SK-N-SH (cell line): ENCODE results near the gene FAM20A. TPM values are rescaled to one million over a fixed set of nuclear protein-coding genes. Genes with fewer than 3 reads are reported as not detected.

Source experiments
- CTCF ChIA-PET: fragments of 300-600, 350-600 bp; formaldehyde crosslinking; extraction: SDS; loops from one replicate; lab custom pipeline; 2021; lab: Yijun Ruan, JAX
- POLR2A ChIA-PET: fragments of 350-600 bp; sonication (Branson Sonifier 250); formaldehyde crosslinking; extraction: SDS; loops from one replicate; lab custom pipeline; 2020; ENCODE audit warnings: antibody characterized with exemption, inconsistent platforms; lab: Yijun Ruan, JAX
- DNase-seq: peaks from one replicate; pipeline ENCODE4 v3.0.0; 2012
- H2AFZ ChIP-seq: fragments of 200-600 bp; sonication (generic); 2 replicates; pipeline ENCODE4 v1.8.1; 2016; ENCODE audit warnings: antibody characterized with exemption, mild to moderate bottlenecking, low read depth
- H3F3A ChIP-seq: fragments of 200-600 bp; sonication (generic); replicated peaks from 2 replicates; pipeline ENCODE3; 2016; ENCODE audit warnings: antibody characterized with exemption, mild to moderate bottlenecking; ENCODE audit not compliant: insufficient read depth
- H3K27ac ChIP-seq, 2 experiments: fragments of 200-500 bp in 1 of 2; fragments of 200-600 bp in 1 of 2; sonication (Bioruptor generic) in 1 of 2; sonication (generic), shearing (Covaris generic) in 1 of 2; 2 replicates each; pipeline versions ENCODE4 v1.5.1 to v1.6.1; 2014 to 2016; ENCODE audit warnings: low read depth in 2 of 2, inconsistent platforms in 1 of 2, low read length in 1 of 2, mild to moderate bottlenecking in 1 of 2, mixed read lengths in 1 of 2
- H3K27me3 ChIP-seq: fragments of 200-600 bp; sonication (generic), shearing (Covaris generic); 2 replicates; pipeline ENCODE4 v1.6.1; 2016; ENCODE audit warnings: mixed run types; ENCODE audit not compliant: insufficient read depth
- H3K36me3 ChIP-seq, 2 experiments: fragments of 200-500 bp in 1 of 2; fragments of 200-600 bp in 1 of 2; sonication (Bioruptor generic) in 1 of 2; sonication (generic) in 1 of 2; replicated peaks in 1 of 2; 2 replicates each; pipeline versions ENCODE3 to v1.5.1; 2014 to 2016; ENCODE audit warnings: low read length in 1 of 2, mild to moderate bottlenecking in 1 of 2; ENCODE audit not compliant: insufficient read depth in 2 of 2, control insufficient read depth in 1 of 2
- H3K4me1 ChIP-seq, 2 experiments: fragments of 200-500 bp in 1 of 2; fragments of 200-600 bp in 1 of 2; sonication (Bioruptor generic) in 1 of 2; sonication (generic), shearing (Covaris generic) in 1 of 2; 2 replicates each; pipeline versions ENCODE4 v1.5.1 to v1.6.1; 2014 to 2016; ENCODE audit warnings: low read depth in 1 of 2, low read length in 1 of 2, mixed run types in 1 of 2; ENCODE audit not compliant: insufficient read depth in 2 of 2, control insufficient read depth in 1 of 2
- H3K4me2 ChIP-seq: fragments of 200-600 bp; sonication (generic), shearing (Covaris generic); 2 replicates; pipeline ENCODE4 v1.6.1; 2017; ENCODE audit warnings: mixed run types
- H3K4me3 ChIP-seq, 2 experiments: fragments of 200-500 bp in 1 of 2; fragments of 200-600 bp in 1 of 2; sonication (Bioruptor generic) in 1 of 2; sonication (generic), shearing (Covaris generic) in 1 of 2; 2 replicates each; pipeline versions ENCODE4 v1.5.1 to v1.8.1; 2014 to 2016; ENCODE audit warnings: low read depth in 2 of 2, inconsistent platforms in 1 of 2, low read length in 1 of 2, mild to moderate bottlenecking in 1 of 2, mixed read lengths in 1 of 2, moderate library complexity in 1 of 2
- H3K79me2 ChIP-seq: fragments of 200-600 bp; sonication (generic); 2 replicates; pipeline ENCODE4 v1.8.1; 2017; ENCODE audit warnings: mild to moderate bottlenecking; ENCODE audit not compliant: insufficient read depth
- H3K9ac ChIP-seq: fragments of 200-600 bp; sonication (generic); 2 replicates; pipeline ENCODE4 v1.6.1; 2017; ENCODE audit warnings: mixed run types
- H3K9me2 ChIP-seq: fragments of 200-600 bp; sonication (generic); 2 replicates; pipeline ENCODE4 v1.6.1; 2017; ENCODE audit warnings: mixed run types
- H3K9me3 ChIP-seq: fragments of 200-600 bp; sonication (generic); 2 replicates; pipeline ENCODE4 v1.6.1; 2017; ENCODE audit warnings: mixed run types, mild to moderate bottlenecking, moderate library complexity
- H4K20me1 ChIP-seq: fragments of 200-600 bp; sonication (generic); 2 replicates; pipeline ENCODE4 v1.6.1; 2017; ENCODE audit warnings: mild to moderate bottlenecking, mixed run types; ENCODE audit not compliant: insufficient read depth
- CTCF ChIP-seq: fragments of 200-600 bp; sonication (generic); IDR thresholded peaks from 2 replicates; pipeline ENCODE4 v1.6.1; 2017; ENCODE audit warnings: antibody characterized with exemption, mild to moderate bottlenecking, moderate library complexity
- ELF1 ChIP-seq: IDR thresholded peaks from 2 replicates; pipeline ENCODE4 v1.4.0; 2012
- EZH2phosphoT487 ChIP-seq: fragments of 200-600 bp; sonication (generic); IDR thresholded peaks from 2 replicates; pipeline ENCODE4 v1.6.1; 2017; ENCODE audit warnings: low read depth, mixed run types, mild to moderate bottlenecking, antibody characterized with exemption, moderate library complexity, borderline replicate concordance
- FOXJ3 ChIP-seq: sonication (generic); formaldehyde crosslinking; IDR thresholded peaks from 2 replicates; pipeline ENCODE4 v1.5.1; 2020; ENCODE audit warnings: mild to moderate bottlenecking, missing genetic modification reagents
- FOXM1 ChIP-seq: IDR thresholded peaks from 2 replicates; pipeline ENCODE4 v1.4.0; 2012; ENCODE audit warnings: low read depth, mild to moderate bottlenecking
- GABPA ChIP-seq: IDR thresholded peaks from 2 replicates; pipeline ENCODE4 v1.4.0; 2012; ENCODE audit warnings: low read depth, mild to moderate bottlenecking
- MXI1 ChIP-seq: IDR thresholded peaks from 2 replicates; pipeline ENCODE4 v1.6.1; 2012; ENCODE audit warnings: mild to moderate bottlenecking, low read depth, low read length, improper control_type of control experiment
- NFIC ChIP-seq: IDR thresholded peaks from 2 replicates; pipeline ENCODE4 v1.4.0; 2012; ENCODE audit warnings: borderline replicate concordance
- RFX5 ChIP-seq: IDR thresholded peaks from 2 replicates; pipeline ENCODE4 v1.6.1; 2012; ENCODE audit warnings: mild to moderate bottlenecking, improper control_type of control experiment, low read length
- RXRA ChIP-seq: IDR thresholded peaks from 2 replicates; pipeline ENCODE4 v1.4.0; 2012; ENCODE audit warnings: low read depth, mild to moderate bottlenecking, borderline replicate concordance
- SIN3A ChIP-seq: IDR thresholded peaks from 2 replicates; pipeline ENCODE4 v1.6.1; 2012; ENCODE audit warnings: low read depth, mild to moderate bottlenecking, low read length, moderate library complexity, borderline replicate concordance
- SMC3 ChIP-seq: IDR thresholded peaks from 2 replicates; pipeline ENCODE4 v1.6.1; 2012; ENCODE audit warnings: low read depth, low read length, improper control_type of control experiment
- TAF1 ChIP-seq: IDR thresholded peaks from 2 replicates; pipeline ENCODE4 v1.6.1; 2012; ENCODE audit warnings: low read depth, mild to moderate bottlenecking, low read length, moderate library complexity, borderline replicate concordance
- TCF12 ChIP-seq: IDR thresholded peaks from 2 replicates; pipeline ENCODE4 v1.4.0; 2012
- YY1 ChIP-seq: IDR thresholded peaks from 2 replicates; pipeline ENCODE4 v1.4.0; 2012; ENCODE audit warnings: low read depth, mild to moderate bottlenecking
- WGBS: methylation state at CpG from one replicate; pipeline ENCODE4 v1.1.6; 2017; ENCODE audit warnings: low lambda C conversion rate; 5-methylcytosine and 5-hydroxymethylcytosine counted together
- polyA plus RNA-seq, 3 experiments: library from polyadenylated mRNA; depleted of rRNA; stranded (reverse); fragments of >200 nt; gene quantifications; 2 replicates each; pipeline ENCODE4 v1.2.3, GENCODE V29; 2012
- TF ChIP-seq, protein P1 (sequence below): IDR thresholded peaks from 2 replicates; pipeline ENCODE4 v1.6.1; 2012; ENCODE audit warnings: mild to moderate bottlenecking, low read depth, low read length, moderate library complexity
- TF ChIP-seq, protein P2 (sequence below): fragments of 150-350 bp; IDR thresholded peaks from 2 replicates; pipeline ENCODE4 v1.6.1; 2016; ENCODE audit warnings: mild to moderate bottlenecking, low read depth, low read length
- TF ChIP-seq, protein P3 (sequence below): IDR thresholded peaks from 2 replicates; pipeline ENCODE4 v1.4.0; 2012; ENCODE audit warnings: low read depth, borderline replicate concordance
- TF ChIP-seq, protein P4 (sequence below): fragments of 150-350 bp; IDR thresholded peaks from 2 replicates; pipeline ENCODE4 v1.6.1; 2017; ENCODE audit warnings: antibody characterized with exemption, low read length, low read depth, borderline replicate concordance
- TF ChIP-seq, protein P5 (sequence below): IDR thresholded peaks from 2 replicates; pipeline ENCODE4 v1.4.0; 2012; ENCODE audit warnings: low read depth

The FAM20A gene
- polyA plus RNA-seq, 1 of the 3 experiments (the other 2 are of a cell fraction), result not detected

DNA sequence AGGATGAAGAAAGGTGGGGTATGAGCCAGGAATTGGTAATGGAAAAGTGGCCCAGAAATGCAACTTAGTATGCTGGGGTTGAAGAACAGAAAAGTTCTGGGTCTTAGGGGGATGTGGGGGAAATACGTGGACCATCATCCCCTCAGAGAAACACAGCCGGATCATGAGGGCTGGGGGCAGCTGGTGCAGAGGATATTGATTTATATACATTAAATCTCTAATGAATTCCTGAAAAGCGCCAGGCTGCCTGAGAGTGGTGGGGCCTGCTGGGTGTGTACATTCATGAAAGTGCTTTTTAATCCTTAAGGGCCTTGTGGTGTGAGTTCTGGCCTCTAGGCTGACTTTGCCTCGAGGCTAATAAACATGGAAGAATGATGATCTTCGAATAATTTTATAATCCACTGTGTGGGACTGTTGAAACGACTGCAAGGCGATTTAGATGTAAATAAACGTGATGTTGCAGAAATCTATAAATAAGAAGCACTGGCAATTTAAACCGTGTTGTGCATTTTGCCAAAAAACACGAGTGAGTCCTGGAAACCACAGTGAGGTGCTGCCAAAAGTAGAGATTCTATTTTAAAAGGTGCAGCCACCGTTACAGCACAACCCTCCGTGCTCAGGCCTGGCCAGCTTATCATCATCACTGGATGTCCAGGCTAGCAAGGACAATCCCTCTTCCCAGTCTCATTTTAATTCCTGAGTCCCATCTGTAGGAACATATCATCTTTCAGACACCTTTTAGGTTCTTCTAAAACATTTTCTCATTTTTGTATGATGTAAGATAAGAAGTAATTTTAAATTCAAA lies 56.9 kb downstream of the FAM20A start:
- no peak for TF ChIP-seq FOXJ3 (CRISPR knock-in tag)
- TF ChIP-seq, protein P1, sequence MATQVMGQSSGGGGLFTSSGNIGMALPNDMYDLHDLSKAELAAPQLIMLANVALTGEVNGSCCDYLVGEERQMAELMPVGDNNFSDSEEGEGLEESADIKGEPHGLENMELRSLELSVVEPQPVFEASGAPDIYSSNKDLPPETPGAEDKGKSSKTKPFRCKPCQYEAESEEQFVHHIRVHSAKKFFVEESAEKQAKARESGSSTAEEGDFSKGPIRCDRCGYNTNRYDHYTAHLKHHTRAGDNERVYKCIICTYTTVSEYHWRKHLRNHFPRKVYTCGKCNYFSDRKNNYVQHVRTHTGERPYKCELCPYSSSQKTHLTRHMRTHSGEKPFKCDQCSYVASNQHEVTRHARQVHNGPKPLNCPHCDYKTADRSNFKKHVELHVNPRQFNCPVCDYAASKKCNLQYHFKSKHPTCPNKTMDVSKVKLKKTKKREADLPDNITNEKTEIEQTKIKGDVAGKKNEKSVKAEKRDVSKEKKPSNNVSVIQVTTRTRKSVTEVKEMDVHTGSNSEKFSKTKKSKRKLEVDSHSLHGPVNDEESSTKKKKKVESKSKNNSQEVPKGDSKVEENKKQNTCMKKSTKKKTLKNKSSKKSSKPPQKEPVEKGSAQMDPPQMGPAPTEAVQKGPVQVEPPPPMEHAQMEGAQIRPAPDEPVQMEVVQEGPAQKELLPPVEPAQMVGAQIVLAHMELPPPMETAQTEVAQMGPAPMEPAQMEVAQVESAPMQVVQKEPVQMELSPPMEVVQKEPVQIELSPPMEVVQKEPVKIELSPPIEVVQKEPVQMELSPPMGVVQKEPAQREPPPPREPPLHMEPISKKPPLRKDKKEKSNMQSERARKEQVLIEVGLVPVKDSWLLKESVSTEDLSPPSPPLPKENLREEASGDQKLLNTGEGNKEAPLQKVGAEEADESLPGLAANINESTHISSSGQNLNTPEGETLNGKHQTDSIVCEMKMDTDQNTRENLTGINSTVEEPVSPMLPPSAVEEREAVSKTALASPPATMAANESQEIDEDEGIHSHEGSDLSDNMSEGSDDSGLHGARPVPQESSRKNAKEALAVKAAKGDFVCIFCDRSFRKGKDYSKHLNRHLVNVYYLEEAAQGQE, result no peak
- no peak for TF ChIP-seq EZH2phosphoT487
- TF ChIP-seq, protein P2, sequence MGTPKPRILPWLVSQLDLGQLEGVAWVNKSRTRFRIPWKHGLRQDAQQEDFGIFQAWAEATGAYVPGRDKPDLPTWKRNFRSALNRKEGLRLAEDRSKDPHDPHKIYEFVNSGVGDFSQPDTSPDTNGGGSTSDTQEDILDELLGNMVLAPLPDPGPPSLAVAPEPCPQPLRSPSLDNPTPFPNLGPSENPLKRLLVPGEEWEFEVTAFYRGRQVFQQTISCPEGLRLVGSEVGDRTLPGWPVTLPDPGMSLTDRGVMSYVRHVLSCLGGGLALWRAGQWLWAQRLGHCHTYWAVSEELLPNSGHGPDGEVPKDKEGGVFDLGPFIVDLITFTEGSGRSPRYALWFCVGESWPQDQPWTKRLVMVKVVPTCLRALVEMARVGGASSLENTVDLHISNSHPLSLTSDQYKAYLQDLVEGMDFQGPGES, result no peak
- TF ChIP-seq SIN3A, result no peak
- no peak for TF ChIP-seq GABPA
- TF ChIP-seq, protein P3, sequence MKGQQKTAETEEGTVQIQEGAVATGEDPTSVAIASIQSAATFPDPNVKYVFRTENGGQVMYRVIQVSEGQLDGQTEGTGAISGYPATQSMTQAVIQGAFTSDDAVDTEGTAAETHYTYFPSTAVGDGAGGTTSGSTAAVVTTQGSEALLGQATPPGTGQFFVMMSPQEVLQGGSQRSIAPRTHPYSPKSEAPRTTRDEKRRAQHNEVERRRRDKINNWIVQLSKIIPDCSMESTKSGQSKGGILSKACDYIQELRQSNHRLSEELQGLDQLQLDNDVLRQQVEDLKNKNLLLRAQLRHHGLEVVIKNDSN, result no peak
- no peak for TF ChIP-seq TCF12
- TF ChIP-seq MXI1, result no peak
- no peak for TF ChIP-seq YY1
- TF ChIP-seq, protein P4, sequence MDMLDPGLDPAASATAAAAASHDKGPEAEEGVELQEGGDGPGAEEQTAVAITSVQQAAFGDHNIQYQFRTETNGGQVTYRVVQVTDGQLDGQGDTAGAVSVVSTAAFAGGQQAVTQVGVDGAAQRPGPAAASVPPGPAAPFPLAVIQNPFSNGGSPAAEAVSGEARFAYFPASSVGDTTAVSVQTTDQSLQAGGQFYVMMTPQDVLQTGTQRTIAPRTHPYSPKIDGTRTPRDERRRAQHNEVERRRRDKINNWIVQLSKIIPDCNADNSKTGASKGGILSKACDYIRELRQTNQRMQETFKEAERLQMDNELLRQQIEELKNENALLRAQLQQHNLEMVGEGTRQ, result no peak
- no peak for TF ChIP-seq TAF1
- TF ChIP-seq RXRA, result no peak
- TF ChIP-seq CTCF, result no peak
- TF ChIP-seq, protein P5, sequence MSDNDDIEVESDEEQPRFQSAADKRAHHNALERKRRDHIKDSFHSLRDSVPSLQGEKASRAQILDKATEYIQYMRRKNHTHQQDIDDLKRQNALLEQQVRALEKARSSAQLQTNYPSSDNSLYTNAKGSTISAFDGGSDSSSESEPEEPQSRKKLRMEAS, result no peak
- no peak for TF ChIP-seq FOXM1
- TF ChIP-seq SMC3, result no peak
- TF ChIP-seq ELF1, result no peak
- TF ChIP-seq NFIC, result no peak
- TF ChIP-seq RFX5, result no peak
- Histone ChIP-seq H4K20me1 (no peaks in the 10 kb centered on the region), H3F3A (no peaks in the 10 kb centered on the region), H3K36me3 (peaks cover 0 to 13% of the 10 kb centered on the region in 2 experiments), H3K27me3 (no peaks in the 10 kb centered on the region), H3K9ac (no peak overlapping the region), H2AFZ (no peak overlapping the region), H3K4me3 (no peak overlapping the region), H3K9me2 (no peaks in the 10 kb centered on the region), H3K4me2 (no peak overlapping the region), H3K9me3 (no peaks in the 10 kb centered on the region), H3K27ac (no peak overlapping the region), H3K79me2 (no peaks in the 10 kb centered on the region), H3K4me1 (no peaks in the 10 kb centered on the region)
- ChIA-PET CTCF (no interaction called here), POLR2A (no interaction called here)
- no peak for DNase-seq
- 54% methylated on average over 12 of the region's 12 CpGs for WGBS
